H1 (cell line): ENCODE results near the gene MAP3K6. TPM values are rescaled to one million over a fixed set of nuclear protein-coding genes. Genes with fewer than 3 reads are reported as not detected.

Source experiments
- CTCF ChIA-PET: fragments of 300-600 bp; sonication (Branson Sonifier 250); formaldehyde crosslinking; loops from one replicate; lab custom pipeline; 2021; ENCODE audit not compliant: partially characterized antibody; lab: Charles Lee
- POLR2A ChIA-PET: fragments of 300-600 bp; sonication (Branson Sonifier 250); formaldehyde crosslinking; loops from one replicate; lab custom pipeline; 2021; ENCODE audit warnings: inconsistent platforms; ENCODE audit not compliant: partially characterized antibody; lab: Charles Lee
- DNase-seq, 2 experiments: peaks; one replicate each; pipeline versions ENCODE4 v3.0.0 to v3.0.0-alpha.2; 2010 to 2022; ENCODE audit warnings: low spot score in 2 of 2, low read depth in 1 of 2, mixed read lengths in 1 of 2
- FAIRE-seq: peaks from 2 replicates; lab custom pipeline; 2011; peaks lifted over from hg19 to GRCh38; lab: Jason Lieb, UNC
- H2AFZ ChIP-seq: 2 replicates; pipeline ENCODE4 v1.8.1; 2012; ENCODE audit warnings: low read length, inconsistent platforms
- H2AK5ac ChIP-seq: 2 replicates; pipeline ENCODE4 v1.6.1; 2013; ENCODE audit warnings: low read depth, low read length
- H2BK120ac ChIP-seq: replicated peaks from 2 replicates; pipeline ENCODE3; 2013; ENCODE audit warnings: low read depth, low read length, inconsistent platforms
- H2BK12ac ChIP-seq: 2 replicates; pipeline ENCODE4 v1.6.1; 2013; ENCODE audit warnings: low read depth, low read length
- H2BK15ac ChIP-seq: 2 replicates; pipeline ENCODE4 v1.6.1; 2013; ENCODE audit warnings: low read length
- H2BK20ac ChIP-seq: 2 replicates; pipeline ENCODE4 v1.6.1; 2013; ENCODE audit warnings: low read length
- H2BK5ac ChIP-seq: 2 replicates; pipeline ENCODE4 v1.6.1; 2013; ENCODE audit warnings: low read depth, low read length
- H3K14ac ChIP-seq: 2 replicates; pipeline ENCODE4 v1.6.1; 2013; ENCODE audit warnings: inconsistent platforms; ENCODE audit not compliant: insufficient read length
- H3K18ac ChIP-seq: 2 replicates; pipeline ENCODE4 v1.6.1; 2013; ENCODE audit warnings: low read length; ENCODE audit errors: extremely low read depth
- H3K23ac ChIP-seq: 2 replicates; pipeline ENCODE4 v1.6.1; 2013; ENCODE audit warnings: inconsistent platforms; ENCODE audit not compliant: insufficient read length
- H3K23me2 ChIP-seq: 2 replicates; pipeline ENCODE4 v1.6.1; 2013; ENCODE audit warnings: low read depth, low read length
- H3K27ac ChIP-seq: 2 replicates; pipeline ENCODE4 v1.6.1; 2011; ENCODE audit warnings: low read depth, low read length, inconsistent platforms
- H3K27me3 ChIP-seq, 4 experiments: replicated peaks in 1 of 4; 1 replicate in 1 of 4; 2 replicates in 3 of 4; pipeline versions ENCODE4 v1.6.1 to v1.8.1; 2011 to 2013; ENCODE audit warnings: low read length in 3 of 4, mild to moderate bottlenecking in 3 of 4, inconsistent platforms in 2 of 4, mixed read lengths in 2 of 4, moderate library complexity in 1 of 4; ENCODE audit not compliant: control insufficient read depth in 3 of 4, insufficient read depth in 3 of 4; ENCODE audit errors: extremely low read depth in 1 of 4
- H3K36me3 ChIP-seq, 4 experiments: 2 replicates each; pipeline versions ENCODE4 v1.6.1 to v1.8.1; 2011 to 2013; ENCODE audit warnings: mild to moderate bottlenecking in 4 of 4, low read length in 3 of 4, moderate library complexity in 2 of 4, control low read depth in 1 of 4, inconsistent platforms in 1 of 4; ENCODE audit not compliant: insufficient read depth in 4 of 4, control insufficient read depth in 2 of 4
- H3K4ac ChIP-seq: replicated peaks from 2 replicates; pipeline ENCODE3; 2013; ENCODE audit warnings: low read length, low read depth, mixed read lengths, inconsistent platforms; ENCODE audit not compliant: insufficient read length
- H3K4me1 ChIP-seq, 4 experiments: replicated peaks in 1 of 4; 1 replicate in 1 of 4; 2 replicates in 3 of 4; pipeline versions ENCODE4 v1.6.1 to v1.8.1; 2011 to 2013; ENCODE audit warnings: low read length in 3 of 4, inconsistent platforms in 2 of 4, mixed read lengths in 1 of 4; ENCODE audit not compliant: insufficient read depth in 4 of 4, control insufficient read depth in 3 of 4
- H3K4me2 ChIP-seq, 2 experiments: 2 replicates each; pipeline versions ENCODE4 v1.6.1 to v1.8.1; 2011 to 2013; ENCODE audit warnings: low read depth in 2 of 2, low read length in 2 of 2, control low read depth in 1 of 2, inconsistent platforms in 1 of 2, mild to moderate bottlenecking in 1 of 2; ENCODE audit not compliant: insufficient read depth in 1 of 2
- H3K4me3 ChIP-seq, 4 experiments: fragments of 200-600, 300-600 bp in 1 of 4; sonication (generic), shearing (Covaris generic), sonication (Bioruptor Twin) in 1 of 4; 2 replicates each; pipeline versions ENCODE4 v1.5.1 to v1.8.1; 2011 to 2016; ENCODE audit warnings: low read length in 4 of 4, low read depth in 3 of 4, control low read depth in 2 of 4, inconsistent platforms in 2 of 4, mild to moderate bottlenecking in 2 of 4, mixed read lengths in 1 of 4, moderate library complexity in 1 of 4; ENCODE audit not compliant: insufficient read depth in 2 of 4; ENCODE audit errors: extremely low read depth in 1 of 4
- H3K56ac ChIP-seq: replicated peaks from 2 replicates; pipeline ENCODE3; 2013; ENCODE audit warnings: low read depth, mild to moderate bottlenecking, mixed read lengths, low read length, inconsistent platforms; ENCODE audit not compliant: insufficient read length
- H3K79me1 ChIP-seq: 2 replicates; pipeline ENCODE4 v1.6.1; 2013; ENCODE audit warnings: low read depth, low read length, control low read depth
- H3K79me2 ChIP-seq, 2 experiments: 2 replicates each; pipeline versions ENCODE4 v1.6.1 to v1.8.1; 2012 to 2013; ENCODE audit warnings: low read length in 2 of 2, mild to moderate bottlenecking in 2 of 2, inconsistent platforms in 1 of 2; ENCODE audit not compliant: insufficient read depth in 2 of 2, control insufficient read depth in 1 of 2
- H3K9ac ChIP-seq, 4 experiments: replicated peaks in 1 of 4; 1 replicate in 1 of 4; 2 replicates in 3 of 4; pipeline versions ENCODE4 v1.6.1 to v1.8.1; 2011 to 2013; ENCODE audit warnings: low read depth in 3 of 4, low read length in 3 of 4, control low read depth in 2 of 4, mild to moderate bottlenecking in 2 of 4, moderate library complexity in 2 of 4, inconsistent platforms in 1 of 4; ENCODE audit errors: extremely low read depth in 1 of 4
- H3K9me3 ChIP-seq, 2 experiments: 2 replicates each; pipeline versions ENCODE4 v1.6.1 to v1.8.1; 2012 to 2013; ENCODE audit warnings: mild to moderate bottlenecking in 2 of 2, moderate library complexity in 2 of 2, control low read depth in 1 of 2, inconsistent platforms in 1 of 2, low read depth in 1 of 2, low read length in 1 of 2, mixed read lengths in 1 of 2; ENCODE audit not compliant: insufficient read depth in 2 of 2
- H4K20me1 ChIP-seq, 2 experiments: replicated peaks in 1 of 2; 2 replicates each; pipeline versions ENCODE3 to v1.8.1; 2011 to 2013; ENCODE audit warnings: inconsistent platforms in 2 of 2, low read length in 2 of 2, mild to moderate bottlenecking in 1 of 2; ENCODE audit not compliant: insufficient read depth in 2 of 2, control insufficient read depth in 1 of 2
- H4K5ac ChIP-seq: 2 replicates; pipeline ENCODE4 v1.6.1; 2013; ENCODE audit warnings: low read length, low read depth, mixed read lengths, inconsistent platforms; ENCODE audit not compliant: insufficient read length
- H4K8ac ChIP-seq: 2 replicates; pipeline ENCODE4 v1.8.0; 2013; ENCODE audit warnings: mild to moderate bottlenecking, moderate library complexity, low read length, inconsistent platforms; ENCODE audit not compliant: insufficient read depth; ENCODE audit errors: extremely low read depth
- H4K91ac ChIP-seq: replicated peaks from 2 replicates; pipeline ENCODE3; 2013; ENCODE audit warnings: low read length, mixed read lengths, inconsistent platforms; ENCODE audit not compliant: insufficient read length
- ATF3 ChIP-seq: IDR thresholded peaks from 2 replicates; pipeline ENCODE4 v1.6.1; 2011; ENCODE audit warnings: low read depth, mild to moderate bottlenecking, low read length; ENCODE audit not compliant: insufficient read depth
- BRCA1 ChIP-seq: IDR thresholded peaks from 2 replicates; pipeline ENCODE4 v1.6.1; 2012; ENCODE audit warnings: low read depth, low read length, improper control_type of control experiment
- CHD2 ChIP-seq: IDR thresholded peaks from 2 replicates; pipeline ENCODE4 v1.6.1; 2012; ENCODE audit warnings: low read length, improper control_type of control experiment
- POLR2AphosphoS5 ChIP-seq: IDR thresholded peaks from 2 replicates; pipeline ENCODE4 v1.6.1; 2011; ENCODE audit warnings: low read depth, low read length
- RBBP5 ChIP-seq: IDR thresholded peaks from 2 replicates; pipeline ENCODE4 v1.7.1; 2012; ENCODE audit warnings: low read depth, mild to moderate bottlenecking, inconsistent platforms, low read length, moderate library complexity, borderline replicate concordance
- RFX5 ChIP-seq: IDR thresholded peaks from 2 replicates; pipeline ENCODE4 v1.6.1; 2011; ENCODE audit warnings: low read depth, low read length, improper control_type of control experiment, borderline replicate concordance
- SIRT6 ChIP-seq: IDR thresholded peaks from one replicate; pipeline ENCODE4 v1.7.1; 2012; ENCODE audit warnings: low read length, inconsistent platforms
- SP4 ChIP-seq: IDR thresholded peaks from 2 replicates; pipeline ENCODE4 v1.6.1; 2012; ENCODE audit warnings: low read length, inconsistent platforms
- TAF1 ChIP-seq: IDR thresholded peaks from 2 replicates; pipeline ENCODE4 v1.6.1; 2011; ENCODE audit warnings: mild to moderate bottlenecking, low read depth, low read length
- TCF12 ChIP-seq: IDR thresholded peaks from 2 replicates; pipeline ENCODE4 v1.6.1; 2011; ENCODE audit warnings: low read depth, mild to moderate bottlenecking, low read length
- WGBS, 2 experiments: shearing (Covaris generic) in 1 of 2; methylation state at CpG; one replicate each; pipeline versions ENCODE4 v1.1.6 to v1.1.7; 2013 to 2015; ENCODE audit warnings: low lambda C conversion rate in 2 of 2, mixed read lengths in 2 of 2, inconsistent platforms in 1 of 2, low coverage in 1 of 2, missing lambda C conversion rate in 1 of 2; ENCODE audit not compliant: insufficient replicate concordance in 2 of 2, insufficient coverage in 1 of 2, insufficient read length in 1 of 2; ENCODE audit errors: extremely low coverage in 1 of 2, missing lambda C conversion rate in 1 of 2; 5-methylcytosine and 5-hydroxymethylcytosine counted together
- polyA plus RNA-seq, 7 experiments: library from polyadenylated mRNA; depleted of rRNA in 3 of 7; stranded (reverse) in 5 of 7; unstranded in 2 of 7; fragments of >200 nt in 5 of 7; fragments of 200-250 nt in 2 of 7; gene quantifications; 1 replicate in 5 of 7; 2 replicates in 1 of 7; 4 replicates in 1 of 7; pipeline versions ENCODE4 v1.2.1 to v1.2.3, GENCODE V29; 2011 to 2013; ENCODE audit warnings: missing spikeins in 2 of 7, mixed read lengths in 2 of 7
- total RNA-seq: library from RNA; stranded (reverse); fragmentation: NEBNext Ultra II Directional; extraction: Animal tissue kit (Norgen Biotek cat#: 25700); gene quantifications from 2 replicates; pipeline ENCODE4 v1.2.1, GENCODE V29; 2021
- TF ChIP-seq, protein P1 (sequence below): IDR thresholded peaks from 2 replicates; pipeline ENCODE4 v1.6.1; 2012; ENCODE audit warnings: inconsistent platforms

MAP3K6 gene
- total and polyA plus RNA-seq, 2 of the 8 experiments (the other 6 are each of a cell fraction or from before 2014, with no cell fraction given): 7.4 to 7.6 TPM

GRCh38 chr1:27345272-27345671, 21.5 kb downstream of the MAP3K6 start:
- Histone ChIP-seq H3K9ac (no peak overlapping the region), H2AFZ (no peak overlapping the region), H2BK15ac (no peak overlapping the region), H2BK12ac (no peak overlapping the region), H3K27ac (no peak overlapping the region), H4K8ac (peak overlapping the region; percentile 72; the same call in 1 of the 2 replicates), H3K4me3 (no peak overlapping the region), H2BK5ac (no peak overlapping the region), H3K4me1 (peaks cover 0 to 33% (median 25%) of the 10 kb centered on the region in 4 experiments; a peak in 6 of 7 replicates), H3K56ac (no peak overlapping the region), H3K79me2 (peaks cover 0 to 4% of the 10 kb centered on the region in 2 experiments; a peak in 1 of 4 replicates), H2BK120ac (no peak overlapping the region), H2AK5ac (no peak overlapping the region), H4K91ac (no peak overlapping the region), H3K23me2 (peaks cover 19% of the 10 kb centered on the region), H3K4ac (no peak overlapping the region), H3K27me3 (peaks cover 0 to 4% (median 4%) of the 10 kb centered on the region in 4 experiments; a peak in 6 of 7 replicates), H3K9me3 (no peaks in the 10 kb centered on the region), H3K23ac (no peak overlapping the region), H3K18ac (no peak overlapping the region), H3K14ac (no peak overlapping the region), H2BK20ac (no peak overlapping the region), H3K4me2 (no peak overlapping the region), H3K36me3 (0 out of 8 replicates have a peak, but pooled peaks cover 0 to 3% (median 0%) of the 10 kb centered on the region in 4 experiments), H4K20me1 (peaks cover 0 to 10% of the 10 kb centered on the region in 2 experiments), H4K5ac (no peak overlapping the region), H3K79me1 (no peaks in the 10 kb centered on the region)
- DNase-seq (no peak), FAIRE-seq (no peak)
- ChIA-PET POLR2A (interaction anchor here (1.1 to 1.8 kb wide), 4 partner anchors 9 to 50 kb away, joined by 3 to 5 read pairs (median 4); no protein-coding TSS in a partner anchor), CTCF (interaction anchor here (0.6 to 17.0 kb wide), 12 partner anchors 11 to 305 kb away, joined by 3 to 321 read pairs (median 4); no protein-coding TSS in a partner anchor)
- TF ChIP-seq RBBP5 (no peak), CHD2 (no peak), BRCA1 (no peak), TCF12 (no peak), POLR2AphosphoS5 (no peak), SP4 (no peak), SIRT6 (no peak), TAF1 (no peak), RFX5 (no peak), ATF3 (no peak)
- TF ChIP-seq, protein P1, sequence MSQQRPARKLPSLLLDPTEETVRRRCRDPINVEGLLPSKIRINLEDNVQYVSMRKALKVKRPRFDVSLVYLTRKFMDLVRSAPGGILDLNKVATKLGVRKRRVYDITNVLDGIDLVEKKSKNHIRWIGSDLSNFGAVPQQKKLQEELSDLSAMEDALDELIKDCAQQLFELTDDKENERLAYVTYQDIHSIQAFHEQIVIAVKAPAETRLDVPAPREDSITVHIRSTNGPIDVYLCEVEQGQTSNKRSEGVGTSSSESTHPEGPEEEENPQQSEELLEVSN: no peak
- 94% methylated on average over 12 of the region's 12 CpGs; no CpG with 5 or more reads in 1 of the 2 experiments for WGBS, 2 experiments
